Prostate gland (tissue), 2 donors: Measurements from ENCODE around the gene LRP8. TPM values are rescaled to one million over a fixed set of nuclear protein-coding genes. Genes with fewer than 3 reads are reported as not detected.

Source experiments
- DNase-seq: peaks from one replicate; pipeline ENCODE4 v3.0.0-alpha.2; 2019; ENCODE audit warnings: low spot score
- H3K27ac ChIP-seq, 2 donors: fragments of 200-600 bp; sonication (generic); 2 replicates each; pipeline ENCODE4 v1.5.1; 2017 to 2019
- H3K27me3 ChIP-seq: fragments of 200-600 bp; sonication (generic); replicated peaks from 2 replicates; pipeline ENCODE4 v1.5.1; 2019; ENCODE audit not compliant: insufficient read depth
- H3K36me3 ChIP-seq, 2 donors: fragments of 200-600 bp; sonication (generic); 1 replicate in 1 of 2; 2 replicates in 1 of 2; pipeline versions ENCODE4 v1.5.1 to v1.8.1; 2017 to 2019
- H3K4me1 ChIP-seq: fragments of 200-600 bp; sonication (generic); replicated peaks from 2 replicates; pipeline ENCODE4 v1.5.1; 2019
- H3K4me3 ChIP-seq, 2 donors: fragments of 200-600 bp; sonication (generic); 2 replicates each; pipeline ENCODE4 v1.5.1; 2017 to 2019
- H3K9me3 ChIP-seq: fragments of 200-600 bp; sonication (generic); 2 replicates; pipeline ENCODE4 v1.5.1; 2017
- CTCF ChIP-seq, 4 experiments: fragments of 200-600 bp in 2 of 4; fragments of 450-650 bp in 2 of 4; sonication (generic) in 2 of 4; IDR thresholded peaks; 1 replicate in 3 of 4; 2 replicates in 1 of 4; pipeline ENCODE4 v1.5.1; 2016 to 2019; ENCODE audit warnings: antibody characterized with exemption in 4 of 4, mild to moderate bottlenecking in 2 of 4, moderate library complexity in 2 of 4
- POLR2A ChIP-seq: fragments of 450-650 bp; IDR thresholded peaks from one replicate; pipeline ENCODE4 v1.6.1; 2016; ENCODE audit warnings: antibody characterized with exemption, mild to moderate bottlenecking
- POLR2AphosphoS5 ChIP-seq: sonication (generic); formaldehyde crosslinking; IDR thresholded peaks from one replicate; pipeline ENCODE4 v1.6.1; 2017; ENCODE audit warnings: antibody characterized with exemption
- WGBS: methylation state at CpG from one replicate; pipeline ENCODE4 v1.1.5; 2018; 5-methylcytosine and 5-hydroxymethylcytosine counted together
- intact Hi-C: fragments of 100-400 bp; cut with DNase I; formaldehyde crosslinking; loops from one replicate; pipeline ENCODE4 v1.14.2; 2022
- total RNA-seq, 2 donors: library from RNA; depleted of rRNA; stranded (reverse); fragments of >200 nt; gene quantifications; one replicate each; pipeline ENCODE4 v1.1.0, GENCODE V29; 2016

The LRP8 gene
- total RNA-seq, 2 donors from 2014 or later = 6.7 to 130 TPM

GRCh38 chr1:53375440-53375839 lies 47.6 kb upstream of the LRP8 start:
- no peak for DNase-seq
- TF ChIP-seq POLR2A (no peak), POLR2AphosphoS5 (no peak), CTCF (IDR thresholded peaks at IDR 0.05) (no peak)
- Histone ChIP-seq H3K4me1 (no peaks in the 10 kb centered on the region), H3K27me3 (no peaks in the 10 kb centered on the region), H3K9me3 (no peaks in the 10 kb centered on the region), H3K36me3 (no peaks in the 10 kb centered on the region), H3K27ac (no peak overlapping the region), H3K4me3 (no peak overlapping the region)
- intact Hi-C loops = no loop called here
- WGBS = 78% methylated on average over 12 of the region's 13 CpGs

- DNase-seq = no peak
- intact Hi-C loops = no loop called here
- 95% methylated on average over 11 of the region's 11 CpGs for WGBS
- no peaks in the 10 kb centered on the region for H3K27me3 ChIP-seq
- no peaks in the 10 kb centered on the region for H3K36me3 ChIP-seq
- no peak overlapping the region for H3K27ac ChIP-seq
- H3K4me1 ChIP-seq = no peaks in the 10 kb centered on the region
- no peak for TF ChIP-seq CTCF (IDR thresholded peaks at IDR 0.05)
- H3K4me3 ChIP-seq = no peak overlapping the region
- no peaks in the 10 kb centered on the region for H3K9me3 ChIP-seq
Measured at GRCh38 chr1:53373246-53373645, 45.4 kb upstream of the LRP8 start.

GRCh38 chr1:53372501-53372951 lies 44.7 kb upstream of the LRP8 start:
- Histone ChIP-seq H3K4me3 (no peak overlapping the region), H3K9me3 (no peaks in the 10 kb centered on the region), H3K27me3 (no peaks in the 10 kb centered on the region), H3K27ac (no peak overlapping the region), H3K36me3 (no peaks in the 10 kb centered on the region), H3K4me1 (no peaks in the 10 kb centered on the region)
- intact Hi-C loops = no loop called here
- TF ChIP-seq CTCF (IDR thresholded peaks at IDR 0.05) (no peak), POLR2AphosphoS5 (no peak), POLR2A (no peak)
- DNase-seq = no peak
- WGBS = 94% methylated on average over 6 of the region's 6 CpGs

GRCh38 chr1:53371851-53372250 lies 44.0 kb upstream of the LRP8 start:
- H3K27ac ChIP-seq = no peak overlapping the region
- no peaks in the 10 kb centered on the region for H3K36me3 ChIP-seq
- TF ChIP-seq CTCF (IDR thresholded peaks at IDR 0.05) (no peak), POLR2AphosphoS5 (no peak)
- no peaks in the 10 kb centered on the region for H3K27me3 ChIP-seq
- no peak overlapping the region for H3K4me3 ChIP-seq
- DNase-seq = no peak
- 84% methylated on average over 5 of the region's 5 CpGs for WGBS
- no peaks in the 10 kb centered on the region for H3K9me3 ChIP-seq
- intact Hi-C loops = no loop called here
- H3K4me1 ChIP-seq = no peaks in the 10 kb centered on the region

GRCh38 chr1:53371121-53371666 lies 43.3 kb upstream of the LRP8 start:
- intact Hi-C loops = no loop called here
- H3K9me3 ChIP-seq = no peaks in the 10 kb centered on the region
- no peaks in the 10 kb centered on the region for H3K36me3 ChIP-seq
- DNase-seq = no peak
- H3K4me1 ChIP-seq = no peaks in the 10 kb centered on the region
- H3K27me3 ChIP-seq = no peaks in the 10 kb centered on the region
- no peak for TF ChIP-seq POLR2AphosphoS5
- 43% methylated on average over 15 of the region's 15 CpGs for whole genome bisulfite sequencing
- no peak overlapping the region for H3K4me3 ChIP-seq
- no peak overlapping the region for H3K27ac ChIP-seq
